GM19238 (cell line): ENCODE results near the gene GBP7.
"Not testable (repeated sequence)": the region's sequence is repeated elsewhere in the genome, so short reads cannot be mapped to it uniquely, and the experiment has no call there.

ENCODE experiments used
- DNase-seq: peaks from one replicate; pipeline ENCODE4 v3.0.0; 2011; ENCODE audit warnings: low spot score; ENCODE audit not compliant: insufficient read length

The GBP7 gene

GRCh38 chr1:89170170-89171066 lies 5.4 kb downstream of the GBP7 start:
- no peak for DNase-seq

- DNase-seq: no peak
These were observed 6.6 kb downstream of the GBP7 start for GRCh38 chr1:89169166-89169565.

- DNase-seq: no peak
These were observed 8.1 kb downstream of the GBP7 start for GRCh38 chr1:89167590-89168230.

- no peak for DNase-seq
These were observed 9.1 kb downstream of the GBP7 start for GRCh38 chr1:89166705-89167104.

- no peak for DNase-seq
These were observed 10.0 kb downstream of the GBP7 start for GRCh38 chr1:89165811-89166210.

DNA sequence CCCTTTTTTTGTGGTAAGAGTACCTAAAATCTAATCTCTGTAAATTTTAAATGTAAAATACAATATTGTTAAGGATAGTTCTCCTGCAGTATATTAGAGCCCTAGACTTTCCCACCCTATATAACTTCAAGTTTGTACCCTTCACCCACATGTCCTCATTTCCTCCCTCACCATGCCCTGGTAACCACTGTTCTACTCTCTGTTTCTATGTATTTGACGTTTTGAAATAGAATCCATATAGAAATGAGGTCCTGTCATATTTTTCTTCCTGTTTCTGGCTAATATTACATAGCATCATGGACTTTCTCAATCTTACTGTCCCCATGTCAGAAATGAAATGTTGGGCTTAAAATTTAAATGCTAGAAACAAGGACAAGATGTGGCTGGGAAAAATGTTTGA lies 24.8 kb downstream of the GBP7 start:
- DNase-seq: no peak

DNA sequence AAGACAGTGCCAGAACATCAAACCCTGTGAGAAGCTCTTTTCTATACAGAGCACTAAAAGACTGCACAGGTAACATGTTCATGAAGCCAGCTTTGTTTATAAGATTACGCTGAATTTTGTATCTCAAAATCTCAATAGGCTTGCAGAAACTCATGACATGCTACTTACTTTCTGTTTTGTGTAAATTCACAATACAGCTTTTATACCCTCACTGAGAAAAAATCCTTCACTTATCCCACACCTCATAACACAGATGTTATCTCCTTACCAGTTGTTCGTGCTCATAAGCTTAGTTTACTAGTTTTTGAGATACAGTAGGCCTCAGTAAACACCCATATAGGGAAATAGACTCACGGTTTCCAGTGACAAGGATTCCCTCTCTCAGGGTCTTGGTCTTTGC lies 25.8 kb downstream of the GBP7 start:
- DNase-seq: no peak

DNA sequence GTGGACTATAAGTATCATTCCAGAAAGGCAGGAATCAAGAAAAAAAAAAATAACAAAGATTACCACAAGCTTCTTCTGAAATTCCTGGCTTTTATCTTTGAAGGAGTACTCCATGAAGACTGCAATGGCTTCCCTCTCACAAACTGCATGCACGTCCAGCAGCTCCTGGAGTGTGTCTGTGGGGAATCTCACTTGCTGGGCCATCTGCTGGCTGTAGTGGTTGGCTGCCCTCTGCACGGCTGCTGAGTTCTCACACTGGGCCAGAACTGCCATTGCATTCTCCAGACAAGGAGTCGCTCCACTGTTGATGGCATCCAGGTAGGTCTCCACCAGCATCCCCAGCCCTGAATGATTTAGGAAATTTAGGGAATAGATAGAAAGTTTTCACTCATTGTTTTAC lies 26.6 kb downstream of the GBP7 start:
- no peak for DNase-seq

DNA sequence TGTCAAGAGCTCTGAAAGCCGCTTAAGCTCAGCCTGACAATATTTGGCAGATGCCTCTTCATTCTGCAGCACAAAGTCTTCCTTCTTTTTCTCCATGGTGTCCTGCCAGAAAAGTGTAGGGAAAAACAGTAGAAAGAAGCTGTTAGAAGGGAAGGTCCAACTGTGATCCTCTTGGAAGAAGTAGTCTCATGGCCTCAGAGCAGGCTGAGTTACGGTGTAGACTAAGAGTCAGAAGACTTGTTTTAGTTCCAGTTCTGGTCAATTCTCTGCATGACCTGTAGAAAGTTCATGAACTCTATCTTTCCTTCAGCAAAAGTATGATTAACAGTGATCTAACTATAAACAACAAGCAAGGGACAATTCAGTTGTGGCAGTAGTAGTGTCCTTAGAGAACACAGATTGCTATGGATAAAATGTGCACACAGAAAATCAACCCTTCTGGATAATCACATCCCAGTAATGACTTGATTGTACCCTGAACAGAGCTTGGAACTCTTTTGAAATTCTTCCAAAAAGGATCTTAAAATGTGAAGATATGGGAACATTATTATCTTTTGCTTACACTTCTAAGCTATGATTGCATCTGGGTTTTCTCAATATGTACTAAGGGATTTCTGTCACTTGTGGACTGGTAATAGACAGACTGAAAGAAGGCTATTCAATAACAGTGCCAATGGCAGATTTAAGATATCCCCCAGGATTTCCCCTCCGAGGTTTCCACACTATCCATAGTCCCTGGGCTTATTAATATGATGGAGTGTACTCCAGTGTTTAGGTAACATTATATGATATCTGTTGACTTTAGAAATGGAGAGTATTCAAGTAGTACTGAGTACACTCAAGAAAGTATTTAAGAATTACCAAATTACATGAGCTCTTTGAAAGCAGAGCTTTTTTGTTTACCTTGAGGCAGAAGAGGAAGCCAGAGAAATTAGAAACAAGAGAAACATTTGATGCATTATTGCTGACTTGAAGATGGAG lies 27.8 kb downstream of the GBP7 start:
- no peak for DNase-seq

GRCh38 chr1:89146721-89147120 lies 29.1 kb downstream of the GBP7 start:
- no peak for DNase-seq

- no peak for DNase-seq
These were observed 32.3 kb downstream of the GBP7 start for GRCh38 chr1:89143484-89143883.

GRCh38 chr1:89142160-89142559 lies 33.6 kb downstream of the GBP7 start:
- DNase-seq: no peak

DNA sequence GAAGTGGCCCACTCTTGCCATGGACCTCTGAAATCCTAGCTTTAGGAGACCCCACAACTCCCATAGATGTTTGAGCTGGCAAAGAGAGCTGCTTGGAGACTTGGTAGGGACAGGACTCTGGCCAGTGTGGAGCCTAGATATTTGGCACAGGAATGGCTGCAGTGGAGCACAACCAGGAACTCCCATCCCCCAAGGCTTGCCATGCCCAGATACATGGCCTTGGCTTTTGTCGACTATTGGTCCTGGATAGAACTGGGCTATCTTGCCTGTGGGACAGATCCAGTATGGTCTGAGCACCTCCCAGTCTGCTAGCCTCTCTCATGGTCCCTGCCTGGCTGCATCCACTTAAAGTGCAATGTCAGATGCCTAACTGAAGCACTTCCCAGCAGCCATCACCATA lies 42.1 kb downstream of the GBP7 start:
- no peak for DNase-seq

DNA sequence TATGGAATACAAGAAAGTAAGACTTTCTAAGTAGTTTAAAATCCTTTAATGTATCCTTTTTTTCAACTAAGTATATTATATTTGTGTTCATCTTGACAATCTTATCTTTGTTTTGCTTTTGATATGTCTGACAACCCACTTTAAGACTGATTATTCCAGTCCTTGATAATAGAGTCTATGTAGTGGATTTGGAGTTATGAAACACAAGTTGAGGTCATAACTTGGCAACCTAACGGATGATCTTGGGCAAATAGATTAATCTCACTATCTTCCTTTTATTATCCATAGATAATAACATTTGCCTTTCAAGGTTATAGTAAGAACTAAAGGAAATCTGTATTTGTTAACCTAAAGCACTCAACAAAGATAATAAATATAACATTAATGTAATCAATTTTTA lies 45.1 kb downstream of the GBP7 start:
- no peak for DNase-seq

DNA sequence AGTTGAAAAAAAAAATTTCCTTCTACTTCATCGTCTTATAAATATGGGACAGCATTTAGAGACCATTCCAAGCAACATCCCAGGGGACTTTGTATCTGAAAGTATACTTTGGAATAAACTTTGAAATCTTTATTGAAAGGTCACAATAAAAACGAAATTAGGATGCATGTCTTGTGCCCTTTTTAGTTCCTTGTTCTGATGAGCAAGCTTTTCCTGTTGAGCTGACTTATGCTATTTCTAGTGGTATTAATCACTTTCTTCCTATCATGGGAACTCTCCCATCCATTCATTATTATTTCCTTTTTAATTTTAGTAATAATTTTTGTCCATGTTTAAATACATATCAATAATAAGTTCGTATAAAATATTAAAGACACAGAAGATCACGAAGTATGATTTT lies 45.9 kb downstream of the GBP7 start:
- no peak for DNase-seq

DNA sequence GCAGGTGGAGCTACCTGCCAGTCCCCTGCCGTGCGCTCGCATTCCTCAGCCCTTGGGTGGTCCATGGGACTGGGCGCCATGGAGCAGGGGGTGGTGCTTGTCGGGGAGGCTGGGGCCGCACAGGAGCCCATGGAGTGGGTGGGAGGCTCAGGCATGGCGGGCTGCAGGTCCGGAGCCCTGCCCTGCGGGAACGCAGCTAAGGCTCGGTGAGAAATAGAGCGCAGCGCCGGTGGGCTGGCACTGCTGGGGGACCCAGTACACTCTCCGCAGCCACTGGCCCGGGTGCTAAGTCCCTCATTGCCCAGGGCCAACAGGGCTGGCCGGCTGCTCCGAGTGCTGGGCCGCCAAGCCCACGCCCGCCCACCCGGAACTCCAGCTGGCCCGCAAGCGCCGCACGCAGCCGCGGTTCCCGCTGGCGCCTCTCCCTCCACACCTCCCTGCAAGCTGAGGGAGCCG lies 47.8 kb downstream of the GBP7 start:
- not testable (repeated sequence) for DNase-seq

DNA sequence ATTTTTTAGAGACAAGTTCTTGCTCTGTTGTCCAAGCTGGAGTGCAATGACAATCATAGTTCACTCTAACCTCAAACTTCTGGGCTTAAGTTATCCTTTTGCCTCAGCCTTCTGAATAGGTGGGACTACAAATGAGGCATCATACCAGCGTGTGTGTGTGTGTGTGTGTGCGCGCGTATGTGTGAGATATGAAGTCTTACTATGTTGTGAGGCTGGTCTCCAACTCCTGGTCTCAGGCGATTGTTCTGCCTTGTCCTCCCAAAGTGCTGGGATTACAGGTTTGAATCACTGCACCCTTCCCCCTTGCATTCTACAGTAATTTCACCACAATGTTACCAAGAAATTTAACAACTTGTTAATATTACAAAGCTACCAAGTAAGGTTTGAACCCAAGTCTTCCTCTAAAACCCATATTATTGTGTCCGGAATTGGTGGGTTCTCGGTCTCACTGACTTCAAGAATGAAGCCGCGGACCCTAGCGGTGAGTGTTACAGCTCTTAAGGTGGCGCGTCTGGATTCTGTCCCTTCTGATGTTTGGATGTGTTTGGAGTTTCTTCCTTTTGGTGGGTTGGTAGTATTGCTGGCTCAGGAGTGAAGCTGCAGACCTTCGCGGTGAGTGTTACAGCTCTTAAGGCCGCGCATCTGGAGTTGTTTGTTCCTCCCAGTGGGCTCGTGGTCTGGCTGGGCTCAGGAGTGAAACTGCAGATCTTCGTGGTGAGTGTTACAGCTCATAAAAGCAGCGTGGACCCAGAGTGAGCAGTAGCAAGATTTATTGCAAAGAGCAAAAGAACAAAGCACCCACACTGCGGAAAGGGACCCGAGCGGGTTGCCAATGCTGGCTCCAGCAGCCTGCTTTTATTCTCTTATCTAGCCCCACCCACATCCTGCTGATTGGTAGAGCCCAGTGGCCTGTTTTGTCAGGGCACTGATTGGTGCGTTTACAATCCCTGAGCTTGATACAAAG lies 48.9 kb downstream of the GBP7 start:
- not testable (repeated sequence) for DNase-seq

GRCh38 chr1:89125913-89126580 lies 49.8 kb downstream of the GBP7 start, which contains the start of gene GBP2:
TSS of gene GBP2 (minus strand) at chr1:89126114. CDS start at chr1:89121966, 4,148 bp downstream.
- no peak for DNase-seq

- no peak for DNase-seq
These were observed 50.4 kb downstream of the GBP7 start for GRCh38 chr1:89125240-89125912.
